Nephron progenitor cell (in vitro differentiated cells): ENCODE results near the gene ADAP1.
A peak's percentile ranks its signal among the peaks of the same experiment; 100 is the strongest.

ENCODE experiments used
- DNase-seq: peaks from one replicate; pipeline ENCODE4 v3.0.0; 2021
- H3K27ac Mint-ChIP-seq: 2 replicates; pipeline ENCODE4 v1.8.0; 2021; ENCODE audit warnings: mild to moderate bottlenecking, moderate library complexity, mixed read lengths
- H3K27me3 Mint-ChIP-seq: 2 replicates; pipeline ENCODE4 v1.8.0; 2021; ENCODE audit warnings: mild to moderate bottlenecking, low read depth, mixed read lengths; ENCODE audit not compliant: poor library complexity
- H3K36me3 Mint-ChIP-seq: 2 replicates; pipeline ENCODE4 v1.8.0; 2021; ENCODE audit warnings: low read depth, mixed read lengths
- H3K4me1 Mint-ChIP-seq: 2 replicates; pipeline ENCODE4 v1.8.0; 2021; ENCODE audit warnings: mixed read lengths
- H3K4me3 Mint-ChIP-seq: 2 replicates; pipeline ENCODE4 v1.8.0; 2021; ENCODE audit warnings: mild to moderate bottlenecking, moderate library complexity, mixed read lengths
- H3K9me3 Mint-ChIP-seq: 2 replicates; pipeline ENCODE4 v1.8.0; 2021; ENCODE audit warnings: mild to moderate bottlenecking, moderate library complexity, mixed read lengths
- TF ChIP-seq, protein P1 (sequence below): fragments of 200-600 bp; sonication (generic); IDR thresholded peaks from 2 replicates; pipeline ENCODE4 v1.5.0; 2021; ENCODE audit warnings: antibody characterized with exemption

ADAP1 gene

DNA sequence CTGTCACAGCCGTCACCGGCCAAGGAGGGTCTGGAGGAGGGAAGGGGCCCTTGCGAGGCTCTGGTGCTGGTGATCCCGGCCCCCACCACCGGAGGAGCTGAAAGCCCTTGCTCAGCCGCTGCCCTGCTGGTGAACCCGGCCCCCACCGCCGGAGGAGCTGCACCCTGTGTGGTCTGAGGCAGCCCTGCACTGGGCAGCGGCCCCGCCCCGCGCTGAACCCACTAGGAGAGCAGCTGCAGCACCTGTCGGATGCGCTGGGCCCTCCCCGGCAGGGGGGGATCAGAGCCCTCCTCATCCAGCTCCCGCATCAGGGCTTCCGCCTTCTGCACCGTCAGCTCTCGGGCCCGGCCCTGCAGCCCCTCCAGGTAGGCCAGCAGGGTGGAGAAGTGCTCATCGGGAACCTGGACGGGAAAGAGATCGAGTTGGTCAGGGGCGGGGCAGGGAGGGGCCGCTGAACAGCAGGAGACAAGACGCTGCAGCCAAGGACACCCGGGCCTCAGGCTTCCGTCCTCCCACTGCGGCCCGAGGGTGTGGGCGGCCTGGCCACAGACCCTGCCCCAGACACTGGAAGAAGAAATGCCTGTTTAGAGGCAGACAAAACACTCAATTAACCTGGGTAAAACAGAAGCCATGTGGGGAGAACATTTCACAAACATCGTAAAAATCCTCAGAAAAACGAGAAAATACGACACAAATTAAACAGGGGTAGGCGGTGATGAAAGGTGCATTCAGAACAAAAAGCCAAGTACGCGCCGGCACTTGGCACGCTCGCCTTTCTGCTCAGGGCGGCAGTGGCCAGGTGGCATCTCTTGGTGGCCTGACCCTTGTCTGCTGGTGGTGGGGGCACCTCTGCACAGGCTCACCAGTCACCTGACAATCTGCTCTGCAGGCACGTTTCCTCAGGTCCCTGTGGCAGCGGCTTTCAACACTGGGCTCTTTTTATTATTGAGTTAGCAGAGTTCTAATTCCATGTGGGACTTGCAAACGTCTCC, 43.2 kb upstream of the ADAP1 start:
- TF ChIP-seq, protein P1, sequence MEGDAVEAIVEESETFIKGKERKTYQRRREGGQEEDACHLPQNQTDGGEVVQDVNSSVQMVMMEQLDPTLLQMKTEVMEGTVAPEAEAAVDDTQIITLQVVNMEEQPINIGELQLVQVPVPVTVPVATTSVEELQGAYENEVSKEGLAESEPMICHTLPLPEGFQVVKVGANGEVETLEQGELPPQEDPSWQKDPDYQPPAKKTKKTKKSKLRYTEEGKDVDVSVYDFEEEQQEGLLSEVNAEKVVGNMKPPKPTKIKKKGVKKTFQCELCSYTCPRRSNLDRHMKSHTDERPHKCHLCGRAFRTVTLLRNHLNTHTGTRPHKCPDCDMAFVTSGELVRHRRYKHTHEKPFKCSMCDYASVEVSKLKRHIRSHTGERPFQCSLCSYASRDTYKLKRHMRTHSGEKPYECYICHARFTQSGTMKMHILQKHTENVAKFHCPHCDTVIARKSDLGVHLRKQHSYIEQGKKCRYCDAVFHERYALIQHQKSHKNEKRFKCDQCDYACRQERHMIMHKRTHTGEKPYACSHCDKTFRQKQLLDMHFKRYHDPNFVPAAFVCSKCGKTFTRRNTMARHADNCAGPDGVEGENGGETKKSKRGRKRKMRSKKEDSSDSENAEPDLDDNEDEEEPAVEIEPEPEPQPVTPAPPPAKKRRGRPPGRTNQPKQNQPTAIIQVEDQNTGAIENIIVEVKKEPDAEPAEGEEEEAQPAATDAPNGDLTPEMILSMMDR, result no peak
- H3K4me3 Mint-ChIP-seq, result no peak overlapping the region

DNA sequence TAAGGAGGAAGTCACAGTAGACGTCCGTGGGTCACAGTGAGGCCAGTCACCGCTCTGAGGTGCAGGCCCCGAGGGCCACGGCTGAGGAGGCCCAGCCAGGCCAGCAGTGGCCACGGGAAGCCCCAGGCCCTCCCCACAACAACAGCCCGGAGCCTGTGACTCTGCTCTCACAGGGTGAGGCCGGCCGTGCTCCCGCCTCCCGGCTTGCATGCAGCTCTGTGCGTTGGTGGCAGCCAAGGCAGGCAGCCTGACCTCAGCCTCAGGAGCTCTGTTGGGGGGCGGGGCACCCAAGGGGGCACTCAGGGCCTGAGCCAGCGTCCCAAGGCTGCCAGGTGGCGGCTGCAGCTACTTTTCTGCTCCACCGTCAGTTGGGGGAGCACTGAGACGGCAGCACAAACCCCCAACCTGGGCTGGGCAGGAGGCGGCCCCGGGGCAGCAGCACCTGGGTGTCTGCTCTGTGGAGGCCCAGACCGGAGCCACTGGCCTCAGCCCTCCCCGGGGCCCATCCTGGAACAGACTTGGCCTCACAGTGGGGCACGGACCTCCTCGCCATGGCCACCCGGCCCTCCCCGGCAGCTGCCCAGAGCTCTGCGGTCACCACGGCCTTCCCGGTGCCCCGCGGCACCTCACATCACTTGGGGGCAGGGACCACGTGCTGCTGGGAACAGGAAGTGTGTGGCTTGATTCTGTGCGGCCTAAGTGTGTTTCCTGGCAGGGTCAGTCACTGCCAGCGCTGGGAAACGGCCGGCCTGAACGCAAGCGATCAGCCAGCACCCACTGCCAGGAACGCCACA, 41.8 kb upstream of the ADAP1 start:
- Mint-ChIP-seq H3K27ac (no peak overlapping the region), H3K9me3 (no peaks in the 10 kb centered on the region), H3K4me1 (peaks cover 58% of the 10 kb centered on the region), H3K36me3 (no peaks in the 10 kb centered on the region), H3K4me3 (no peak overlapping the region), H3K27me3 (no peaks in the 10 kb centered on the region)
- TF ChIP-seq, protein P1, result no peak
- DNase-seq, result no peak

More for the DNA sequence above, 43.2 kb upstream of the ADAP1 start:
- Mint-ChIP-seq H3K9me3 (no peaks in the 10 kb centered on the region), H3K36me3 (no peaks in the 10 kb centered on the region), H3K4me1 (peaks cover 50% of the 10 kb centered on the region), H3K27ac (peak overlapping the region; percentile 51), H3K27me3 (no peaks in the 10 kb centered on the region)
- DNase-seq, result no peak

DNA sequence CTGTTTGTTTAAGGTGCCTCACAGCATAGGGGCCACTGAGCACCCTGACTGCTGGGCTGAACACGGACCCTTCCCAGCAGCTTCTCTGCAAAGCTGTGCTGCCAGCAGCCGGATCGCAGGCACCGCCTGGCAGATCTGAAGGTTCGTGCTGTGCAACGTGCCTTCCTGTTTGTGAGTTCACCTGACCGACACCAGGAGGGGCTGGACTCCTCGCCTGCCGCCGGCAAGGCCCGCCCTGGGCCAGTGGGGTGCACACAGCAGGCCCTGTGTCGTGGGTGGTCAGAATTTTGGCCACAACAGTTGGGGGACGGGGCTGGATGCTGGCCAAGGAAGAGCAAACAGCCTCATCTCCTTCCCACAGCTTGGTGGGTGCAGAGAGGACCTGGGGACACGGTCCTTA, 41.1 kb upstream of the ADAP1 start:
- Mint-ChIP-seq H3K4me3 (no peak overlapping the region), H3K36me3 (no peaks in the 10 kb centered on the region), H3K4me1 (peaks cover 55% of the 10 kb centered on the region), H3K9me3 (no peaks in the 10 kb centered on the region), H3K27ac (no peak overlapping the region), H3K27me3 (no peaks in the 10 kb centered on the region)
- DNase-seq, result no peak
- TF ChIP-seq, protein P1, result no peak

DNA sequence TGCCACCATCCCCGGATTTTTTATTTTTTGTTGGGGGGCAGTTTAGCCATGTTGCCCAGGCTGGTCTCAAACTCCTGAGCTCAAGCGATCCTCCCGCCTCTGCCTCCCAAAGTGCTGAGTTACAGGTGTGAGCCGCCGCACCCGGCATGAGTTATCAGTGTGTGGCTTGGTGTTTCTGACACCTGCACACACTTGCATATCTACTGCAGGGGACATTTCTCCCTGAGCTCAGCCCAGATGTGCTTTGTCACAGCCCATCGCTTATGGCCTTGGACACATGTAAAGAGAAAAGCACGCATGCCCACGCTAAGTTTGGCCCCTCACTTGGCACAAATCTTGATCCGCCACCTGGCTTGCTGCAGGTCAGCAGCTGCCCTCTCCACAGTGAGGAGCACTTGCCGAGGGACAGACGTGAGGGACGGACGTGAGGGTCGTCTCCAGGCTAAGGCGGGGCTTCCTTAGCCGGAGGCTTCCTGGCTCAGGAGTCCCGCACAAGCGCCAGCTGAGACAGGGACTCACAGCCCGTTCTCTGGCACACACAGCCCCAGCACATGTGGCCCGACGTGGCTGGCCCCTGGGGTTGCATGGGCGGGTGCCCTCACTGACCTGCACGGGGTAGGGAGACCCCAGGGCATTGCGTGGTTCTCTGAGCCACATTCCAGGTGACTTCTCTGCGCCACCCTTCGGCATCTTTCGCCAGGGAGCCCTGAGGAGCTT, 40.3 kb upstream of the ADAP1 start:
- TF ChIP-seq, protein P1, result no peak
- H3K36me3 Mint-ChIP-seq, result no peaks in the 10 kb centered on the region
- H3K27ac Mint-ChIP-seq, result no peak overlapping the region
- H3K4me1 Mint-ChIP-seq, result peaks cover 47% of the 10 kb centered on the region
- H3K9me3 Mint-ChIP-seq, result no peaks in the 10 kb centered on the region
- DNase-seq, result no peak
- H3K27me3 Mint-ChIP-seq, result no peaks in the 10 kb centered on the region
- no peak overlapping the region for H3K4me3 Mint-ChIP-seq

DNA sequence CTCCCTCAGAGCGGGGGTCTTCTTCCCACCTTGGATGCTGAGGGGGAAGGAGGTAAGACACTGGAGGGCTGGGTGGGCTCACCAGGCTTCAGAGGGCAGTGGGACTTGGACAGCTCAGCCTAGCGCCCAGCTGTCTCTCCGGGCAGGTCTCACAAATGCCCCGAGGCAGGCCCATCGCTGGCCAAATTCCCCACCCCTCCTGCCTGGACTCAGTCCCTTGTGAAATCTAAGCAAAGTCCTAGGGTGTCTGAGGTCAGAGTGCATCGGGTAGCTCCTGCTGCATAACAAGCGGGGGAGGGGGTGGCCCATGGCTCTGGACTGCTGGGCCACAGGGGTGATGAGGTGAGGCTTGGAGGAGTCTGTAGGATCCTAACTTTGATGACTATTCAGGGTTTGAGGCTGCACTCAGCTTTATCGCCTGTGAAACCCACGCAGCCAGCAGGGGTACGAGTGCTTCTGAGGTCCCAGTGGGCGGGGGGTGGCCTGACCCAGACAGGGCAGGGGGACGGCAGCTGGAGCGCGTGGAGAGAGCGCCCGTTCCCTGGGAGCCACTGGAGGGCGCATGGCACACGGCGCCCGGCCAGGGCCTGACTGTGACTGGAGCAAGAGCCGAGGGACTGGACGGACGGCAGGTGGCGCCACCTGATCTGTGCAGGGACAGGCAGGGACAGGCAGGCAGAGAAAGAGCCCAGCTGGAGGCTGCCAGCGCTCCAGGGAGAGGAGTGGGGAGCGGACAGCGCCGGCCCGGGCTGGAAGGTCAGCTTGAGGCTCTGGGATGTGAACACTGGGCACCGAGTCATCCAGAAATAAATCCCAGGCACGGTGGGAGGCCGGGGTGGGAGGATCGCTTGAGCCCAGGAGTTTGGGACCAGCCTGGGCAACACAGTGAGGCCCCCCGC, 38.5 kb upstream of the ADAP1 start:
- H3K9me3 Mint-ChIP-seq, result no peaks in the 10 kb centered on the region
- H3K36me3 Mint-ChIP-seq, result no peaks in the 10 kb centered on the region
- H3K27ac Mint-ChIP-seq, result no peak overlapping the region
- no peaks in the 10 kb centered on the region for H3K27me3 Mint-ChIP-seq
- H3K4me1 Mint-ChIP-seq, result peaks cover 33% of the 10 kb centered on the region
- TF ChIP-seq, protein P1, result peak; percentile 99
- peak; percentile 99 for DNase-seq
- no peak overlapping the region for H3K4me3 Mint-ChIP-seq
